Fibroblast of lung (primary cell): Measurements from ENCODE around the gene WIZ.

Source experiments
- CTCF ChIP-seq, 2 donors: IDR thresholded peaks in 1 of 2; conservative IDR thresholded peaks in 1 of 2; 1 replicate in 1 of 2; 2 replicates in 1 of 2; pipeline ENCODE4 v1.5.1; 2011 to 2012; ENCODE audit warnings: low read length in 2 of 2, control low read depth in 1 of 2, inconsistent platforms in 1 of 2, low read depth in 1 of 2, mild to moderate bottlenecking in 1 of 2
- EZH2 ChIP-seq: IDR thresholded peaks from 2 replicates; pipeline ENCODE4 v1.5.1; 2012; ENCODE audit warnings: low read length, control low read depth, mild to moderate bottlenecking; ENCODE audit errors: missing control alignments

DNA sequence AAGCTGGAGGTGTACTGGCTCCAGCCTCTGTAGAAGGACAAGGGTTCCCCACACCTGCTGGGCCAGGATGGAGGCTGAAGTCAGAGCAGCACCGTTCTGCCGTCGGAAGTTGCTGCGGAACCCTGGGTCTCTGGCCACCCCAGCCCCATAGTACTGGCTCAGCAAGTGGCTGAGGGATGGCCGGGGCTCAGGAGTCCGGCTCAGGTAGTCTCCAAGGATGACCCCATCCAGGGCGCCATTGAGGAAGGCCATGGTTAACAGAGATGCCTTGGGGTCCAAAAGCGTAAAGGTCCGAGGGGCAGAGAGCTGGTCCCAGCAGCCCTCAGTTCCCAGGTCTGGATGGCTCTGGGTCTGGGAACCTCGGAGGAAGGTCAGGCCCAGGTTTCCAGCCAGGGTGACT, 25.9 kb upstream of the WIZ start:
- TF ChIP-seq CTCF (conservative IDR thresholded peaks at IDR 0.05 in 1 of 2, IDR thresholded peaks at IDR 0.05 in 1 of 2; ENCODE audit: low read depth in 1 of 2, low read length in 2 of 2) (no peak), EZH2 (no peak)
